Right ventricle myocardium superior (tissue), 1 donor: ENCODE data around the gene CBX4. TPM values are rescaled to one million over a fixed set of nuclear protein-coding genes. Genes with fewer than 3 reads are reported as not detected.

Experiments
- ATAC-seq: fragments of 200-7000 bp; cut with Tn5 transposase; one replicate; pipeline ENCODE4 v1.9.1; 2020; ENCODE audit warnings: mild to moderate bottlenecking; ENCODE audit not compliant: poor library complexity
- DNase-seq: peaks from one replicate; pipeline ENCODE4 v3.0.0-alpha.2; 2020
- intact Hi-C: fragments of 100-400 bp; cut with DNase I; formaldehyde crosslinking; loops from one replicate; pipeline ENCODE4 v1.11.2; 2022
- total RNA-seq: library from RNA; stranded (reverse); fragmentation: NEBNext Ultra II Directional; extraction: Animal tissue kit (Norgen Biotek cat#: 25700); gene quantifications from one replicate; pipeline ENCODE4 v1.2.1, GENCODE V29; 2021
- donor health status: DM: no; HTN: yes; CAD: no; lungs with severe emphysema.

CBX4 gene
- total RNA-seq, 1 donor from 2014 or later = 25.6 TPM

DNA sequence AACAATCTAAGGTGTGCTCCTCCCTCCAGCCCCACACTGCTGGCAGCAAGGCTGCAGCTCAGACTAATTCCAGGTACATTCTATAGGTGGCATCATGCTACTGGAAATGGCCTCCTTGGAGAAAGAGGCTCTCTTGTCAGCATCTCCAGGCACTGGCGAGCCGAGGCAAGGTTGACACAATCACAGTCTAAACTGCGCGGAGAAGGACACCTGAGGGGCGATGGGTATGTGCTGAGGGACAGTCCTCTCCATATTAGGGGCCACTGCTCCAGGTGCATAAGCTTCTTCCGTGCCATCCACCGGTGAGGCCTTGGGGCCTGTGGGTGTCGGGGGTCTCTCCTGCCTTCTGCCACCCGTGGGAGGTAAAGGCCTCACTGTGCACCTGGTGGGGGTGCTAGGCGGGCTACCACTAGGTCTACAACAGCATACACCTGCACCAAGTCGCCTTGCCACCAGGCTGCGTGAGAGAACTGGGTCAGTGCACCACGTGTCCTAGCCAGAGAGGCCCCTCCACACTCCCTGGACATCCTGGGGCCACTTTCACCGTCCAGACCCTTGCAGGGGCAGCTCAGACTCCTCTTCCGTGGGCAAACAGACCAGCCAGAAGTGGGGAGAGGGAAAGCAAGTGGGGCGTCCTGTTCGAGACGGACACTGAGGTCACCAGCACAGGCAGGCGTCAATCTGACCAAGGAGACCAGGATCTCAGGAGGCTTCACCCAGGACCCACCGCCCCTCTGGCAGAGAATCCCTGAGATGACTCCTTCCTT is 30.3 kb downstream of the CBX4 start:
- intact Hi-C loops = no loop called here
- no peak for DNase-seq
- peak; percentile 47 for ATAC-seq

DNA sequence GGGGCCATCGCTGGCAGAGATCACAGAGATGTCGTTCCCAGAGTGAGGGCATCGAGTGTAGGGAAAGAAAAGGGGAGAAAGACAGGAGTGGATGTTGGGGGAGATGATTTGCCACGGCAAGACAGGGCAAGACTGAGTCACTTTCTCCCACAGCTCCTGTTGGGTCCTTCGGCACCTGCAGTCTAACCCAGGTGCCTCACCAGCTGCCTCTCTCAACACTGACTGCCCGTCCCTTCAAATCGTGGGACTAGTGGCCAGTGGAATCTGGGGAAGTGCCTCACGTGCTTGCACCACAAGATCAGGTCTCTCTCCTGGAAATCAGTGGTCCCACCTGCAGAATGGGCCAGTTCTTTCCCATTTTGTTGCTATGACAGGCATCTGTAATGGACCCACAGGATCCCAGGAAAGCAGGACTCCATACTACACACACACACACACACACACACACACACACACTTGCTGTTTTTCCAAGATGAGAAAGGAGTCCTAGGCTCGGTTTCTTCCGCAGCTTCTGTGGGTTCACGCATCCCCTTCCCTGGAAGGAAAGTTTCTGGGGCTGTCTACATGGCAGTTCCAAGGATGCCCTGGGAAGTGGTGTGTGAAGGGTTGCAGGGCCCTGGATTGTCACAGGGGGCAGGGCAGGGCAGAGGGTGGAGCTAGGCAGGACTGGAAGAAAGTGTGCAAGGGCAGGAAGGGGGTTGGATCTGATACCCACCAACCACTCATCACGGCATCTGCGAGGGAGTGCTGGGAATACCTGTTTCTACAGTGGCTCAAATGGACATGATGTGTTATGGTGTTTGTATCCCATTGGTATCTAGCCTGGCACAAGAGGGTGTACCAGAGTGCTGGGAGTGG is 32.1 kb downstream of the CBX4 start:
- intact Hi-C loops = no loop called here
- DNase-seq = no peak
- no peak for ATAC-seq

DNA sequence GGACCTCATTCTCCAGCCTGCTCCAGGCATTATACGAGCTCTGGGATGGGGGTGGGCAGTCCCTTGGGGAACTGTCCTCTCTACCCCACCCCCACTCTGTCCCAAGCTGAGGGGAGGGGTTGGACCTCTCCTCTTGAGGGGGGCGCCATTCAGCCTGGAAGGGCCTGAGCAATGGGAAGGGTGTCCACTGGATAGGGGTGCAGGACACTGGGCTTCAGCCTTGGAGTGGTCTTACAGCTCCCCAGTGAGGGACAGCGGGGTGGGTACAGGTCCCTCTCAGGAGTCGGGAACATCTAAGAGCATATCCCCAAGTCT is 32.8 kb downstream of the CBX4 start:
- ATAC-seq = no peak
- intact Hi-C loops = no loop called here
- DNase-seq = no peak

DNA sequence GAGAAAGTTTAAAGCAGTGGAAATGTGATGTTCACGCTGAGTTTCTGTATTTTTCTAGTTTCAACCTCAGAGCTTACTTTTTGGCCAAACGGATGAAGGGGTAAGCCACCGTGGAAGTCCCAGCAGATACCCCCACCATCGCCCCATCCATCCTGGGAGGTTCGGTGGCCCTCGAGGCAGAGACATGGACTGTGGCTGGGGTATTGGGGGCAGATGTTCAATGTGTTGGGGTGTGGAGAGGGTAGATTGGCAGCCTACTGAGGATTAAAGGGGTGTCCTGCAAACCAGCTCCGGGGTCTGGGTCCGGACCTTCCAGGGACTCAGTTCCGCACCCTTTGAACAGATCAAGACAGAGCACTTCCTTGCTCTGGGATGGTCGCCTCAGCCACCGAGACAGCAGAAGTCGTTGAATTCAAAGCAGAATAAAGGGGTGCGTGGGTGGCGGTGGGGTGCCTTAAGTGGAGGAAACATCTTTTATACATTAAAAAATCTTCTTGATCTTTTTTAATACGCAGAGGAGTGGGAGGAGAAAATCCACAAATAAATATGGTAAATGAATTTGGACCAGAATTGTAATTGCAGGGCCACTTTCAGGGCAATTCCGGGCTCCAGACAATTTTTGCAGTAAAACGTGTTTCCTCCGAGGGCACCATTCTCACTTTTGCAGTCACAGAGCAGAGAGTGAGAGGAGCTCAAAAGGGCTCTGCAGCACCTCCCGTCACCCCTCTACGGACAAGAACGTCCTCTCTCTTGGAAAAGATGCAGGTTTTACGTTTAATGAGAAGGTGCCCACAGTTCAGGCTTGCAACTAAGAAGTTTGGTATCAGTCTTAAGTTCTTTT is 34.2 kb downstream of the CBX4 start:
- ATAC-seq = no peak
- intact Hi-C loops = no loop called here
- no peak for DNase-seq

DNA sequence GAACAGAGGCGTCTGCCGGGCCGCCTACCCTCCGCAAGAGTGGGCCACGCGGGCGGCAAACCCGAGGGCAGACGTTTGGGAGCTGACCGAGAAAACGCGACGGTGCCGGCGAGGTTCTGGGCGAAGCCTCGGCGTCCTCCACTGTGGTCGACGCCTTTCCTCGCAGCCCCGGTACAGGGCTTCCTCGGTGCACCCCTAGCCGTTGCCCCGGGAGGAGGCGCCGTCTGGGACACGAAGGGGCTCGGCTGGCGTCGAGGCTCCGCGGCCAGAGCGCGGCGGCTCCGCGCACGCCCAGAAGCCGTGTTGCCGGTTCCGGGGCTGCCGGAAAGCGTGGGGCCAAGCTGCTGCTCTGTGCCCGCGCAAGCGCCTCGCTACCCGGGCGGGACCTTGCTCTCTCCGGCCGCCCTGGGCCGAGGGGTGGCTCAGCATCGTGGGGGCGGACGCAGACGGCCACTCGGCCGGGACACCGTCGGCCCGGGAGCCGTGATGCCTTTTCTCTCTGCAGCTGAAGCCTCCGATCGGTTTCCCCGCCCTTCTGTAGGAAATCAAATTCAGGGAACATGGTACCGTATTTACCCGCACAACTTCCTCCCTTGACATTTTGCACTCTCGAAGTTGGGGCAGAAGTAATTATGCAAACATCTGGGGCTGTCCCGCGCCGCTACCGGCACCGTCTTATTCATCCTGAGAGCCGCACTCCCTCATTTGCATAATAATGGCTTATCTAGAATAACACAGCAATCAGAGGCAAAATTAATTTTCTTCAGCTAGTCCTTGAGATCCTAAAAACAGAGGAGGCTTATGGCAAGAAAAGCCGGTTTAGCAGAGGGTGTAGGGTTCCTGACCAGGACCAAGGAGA is 35.0 kb downstream of the CBX4 start:
- DNase-seq (no peak), ATAC-seq (no peak)
- intact Hi-C loops = no loop called here

DNA sequence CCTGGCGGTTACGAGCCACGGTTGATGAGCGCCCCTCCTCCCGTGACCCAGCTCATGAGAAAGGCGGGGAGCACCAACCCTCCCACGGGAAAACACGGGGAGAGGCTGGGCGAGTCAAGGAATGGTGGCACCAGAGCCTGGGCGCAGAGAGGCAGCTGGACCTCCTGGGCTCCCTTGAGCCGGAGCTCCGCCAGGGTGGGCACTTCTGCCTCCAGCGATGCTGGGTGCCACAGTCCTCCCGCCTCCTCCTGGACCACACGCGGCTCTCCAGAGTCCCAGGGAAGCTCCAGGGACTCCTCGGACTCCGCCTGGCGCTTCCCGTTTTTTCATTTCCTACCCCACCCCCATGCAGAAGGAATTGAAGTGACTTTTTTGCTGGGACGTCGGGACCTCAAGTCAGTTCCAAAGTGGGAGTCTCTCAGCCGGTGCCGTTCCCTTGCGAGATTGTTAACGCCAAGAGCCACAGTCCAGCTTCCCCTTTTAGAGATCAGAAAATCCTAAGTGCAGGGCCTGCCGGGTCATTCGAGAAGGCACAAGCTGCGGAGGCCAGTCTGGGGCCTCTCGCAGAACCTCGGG is 35.7 kb downstream of the CBX4 start:
- intact Hi-C loops = no loop called here
- DNase-seq = no peak

DNA sequence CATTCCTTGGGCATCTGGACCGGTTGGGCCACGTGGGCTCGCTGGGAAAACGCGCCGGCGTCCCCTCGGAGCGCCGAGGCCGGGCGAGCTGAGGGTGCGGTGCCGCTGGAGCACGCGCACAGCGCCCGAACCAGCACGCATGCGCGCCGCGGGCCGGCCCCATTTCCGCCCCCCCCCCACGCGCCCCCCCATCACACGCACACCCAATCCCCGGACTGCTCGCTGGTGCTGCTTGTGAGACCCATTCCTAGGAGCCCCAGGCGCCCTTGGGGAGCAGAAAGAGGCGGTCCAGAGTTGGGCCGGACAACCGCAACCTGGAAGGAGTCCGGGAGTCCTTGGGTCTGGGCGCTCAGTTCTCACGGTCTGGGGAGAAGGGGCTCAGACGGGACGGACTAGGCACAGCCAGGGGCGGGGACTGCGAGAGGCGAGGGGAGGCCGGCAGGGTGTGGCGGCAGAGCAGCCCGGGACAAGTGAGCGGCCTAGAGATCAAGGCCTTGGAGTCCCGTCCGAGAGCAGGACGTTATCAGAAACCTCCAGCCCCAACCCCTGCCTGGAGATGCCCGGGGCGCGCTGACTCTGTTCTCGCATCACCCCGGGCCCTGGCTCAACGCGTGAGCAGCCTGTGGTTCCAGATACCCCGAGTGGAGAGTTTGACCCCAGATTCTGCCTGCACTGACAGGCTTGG is 36.4 kb downstream of the CBX4 start:
- no peak for ATAC-seq
- intact Hi-C loops = no loop called here
- DNase-seq = no peak

More for the DNA sequence above, 35.7 kb downstream of the CBX4 start:
- ATAC-seq = no peak

DNA sequence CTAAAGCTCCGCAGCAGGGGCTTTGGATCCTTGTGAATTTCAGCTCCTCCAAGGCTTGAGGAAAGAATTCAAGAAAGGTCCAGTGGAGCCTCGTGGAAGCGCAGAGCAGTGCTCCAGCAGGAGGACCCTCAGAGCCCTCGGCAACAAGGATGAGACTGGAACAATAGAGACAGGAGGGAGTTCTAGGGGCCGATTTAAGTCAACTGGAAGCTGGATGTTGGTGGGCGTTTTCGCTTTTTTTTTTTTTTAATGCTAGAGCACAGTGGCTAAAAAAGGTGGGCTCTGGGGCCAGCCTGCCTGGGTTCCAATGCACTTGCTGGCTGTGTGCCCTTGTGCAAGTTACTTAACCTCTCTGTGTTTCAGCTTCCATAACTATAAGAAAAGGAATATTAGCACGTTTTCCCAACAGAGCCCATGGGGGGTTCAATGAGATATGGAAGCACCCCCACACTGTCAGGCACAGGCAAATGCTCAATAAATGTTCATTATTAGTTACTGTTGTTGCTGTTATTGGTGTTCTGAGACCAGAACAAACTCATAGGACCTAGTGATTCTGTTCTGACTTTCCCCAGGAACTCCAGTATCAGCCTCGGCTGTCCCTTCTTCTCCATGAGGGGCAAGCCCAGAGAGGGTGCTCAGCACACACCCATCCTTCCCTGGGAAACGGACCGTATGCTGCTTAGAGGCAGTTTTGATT is 37.1 kb downstream of the CBX4 start:
- DNase-seq (no peak), ATAC-seq (no peak)
- intact Hi-C loops = no loop called here

DNA sequence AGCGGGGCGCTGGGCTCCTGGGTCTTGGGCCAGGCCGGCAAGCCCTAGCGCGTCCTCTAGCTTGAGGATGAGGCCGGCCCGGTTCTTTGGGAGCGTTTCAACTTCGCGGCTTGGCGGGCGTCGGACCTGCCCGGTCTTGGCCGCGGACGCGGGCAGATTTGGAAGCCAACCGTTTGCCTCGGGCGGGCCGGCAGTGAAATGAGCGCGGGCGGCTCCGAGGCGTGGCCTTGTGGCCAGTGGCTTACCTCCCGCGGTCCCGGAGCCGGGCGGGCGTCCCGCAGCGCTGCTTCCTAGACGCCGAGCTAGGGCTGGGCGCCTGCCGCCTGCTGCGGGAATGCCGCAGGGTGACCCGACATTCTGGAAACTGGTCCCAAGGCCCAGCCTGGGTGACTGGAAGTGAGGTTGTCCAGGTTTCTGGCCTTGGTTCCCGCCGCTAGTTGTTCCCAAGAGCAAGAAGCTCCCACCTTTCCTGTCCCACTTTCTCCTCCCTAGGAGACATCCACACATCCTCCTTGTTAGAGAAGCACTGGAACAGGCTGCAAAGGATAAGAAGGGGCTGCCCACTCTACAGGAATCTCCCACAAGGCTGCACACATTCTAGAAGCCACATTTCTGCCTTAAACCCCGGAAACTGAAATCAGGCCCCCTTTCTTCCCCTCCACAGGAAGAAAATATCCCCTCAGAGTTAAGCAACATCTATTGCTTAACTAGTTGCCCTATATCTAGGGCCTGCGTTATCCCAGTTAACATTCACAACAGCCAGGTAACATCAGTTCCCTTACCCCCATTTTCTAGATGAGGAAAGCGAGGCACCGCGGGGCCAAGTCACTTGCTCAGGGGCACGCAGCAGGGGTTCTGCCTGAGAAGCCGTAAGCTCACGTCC is 37.8 kb downstream of the CBX4 start:
- DNase-seq = no peak
- intact Hi-C loops = no loop called here
- no peak for ATAC-seq

DNA sequence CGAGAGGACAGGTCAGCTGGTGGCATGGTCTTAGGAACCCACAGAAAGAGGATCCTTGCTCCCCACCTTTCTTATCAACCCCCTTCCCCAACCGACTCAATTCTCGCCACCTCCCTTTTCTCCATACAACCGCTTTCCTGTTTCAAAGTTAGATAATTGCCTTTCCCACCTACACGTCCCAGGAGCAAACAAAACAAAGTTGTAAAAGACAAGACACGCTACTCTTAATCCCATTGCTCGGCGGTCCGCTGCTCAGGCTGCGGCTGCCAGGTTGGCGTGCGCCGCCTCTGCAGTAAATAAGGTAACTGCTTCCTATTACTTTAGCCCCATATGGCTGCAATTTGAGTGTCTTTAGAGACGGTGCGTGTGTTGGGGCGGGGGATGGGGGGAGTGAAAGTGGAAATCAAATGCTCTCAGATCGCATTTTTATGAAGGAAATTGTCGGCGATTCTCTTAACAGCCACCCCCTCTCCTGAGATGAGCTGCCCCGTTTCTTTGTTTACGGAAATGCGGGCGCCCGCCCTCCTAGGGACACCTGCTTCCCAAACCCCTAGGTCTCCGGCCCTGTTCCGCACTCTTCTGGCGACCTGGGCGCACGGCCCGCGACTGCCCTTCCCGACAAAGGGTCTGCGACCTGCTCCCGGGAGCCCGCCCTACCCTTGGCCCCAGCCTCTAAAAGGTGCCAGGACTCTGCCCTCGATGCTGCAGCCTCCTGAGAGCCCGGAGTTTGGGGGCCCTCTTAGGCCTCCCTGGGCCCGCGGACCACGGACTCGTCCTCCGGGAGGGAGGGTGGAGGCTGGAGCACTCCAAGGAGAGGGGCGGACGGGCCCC is 38.7 kb downstream of the CBX4 start:
- intact Hi-C loops = no loop called here

DNA sequence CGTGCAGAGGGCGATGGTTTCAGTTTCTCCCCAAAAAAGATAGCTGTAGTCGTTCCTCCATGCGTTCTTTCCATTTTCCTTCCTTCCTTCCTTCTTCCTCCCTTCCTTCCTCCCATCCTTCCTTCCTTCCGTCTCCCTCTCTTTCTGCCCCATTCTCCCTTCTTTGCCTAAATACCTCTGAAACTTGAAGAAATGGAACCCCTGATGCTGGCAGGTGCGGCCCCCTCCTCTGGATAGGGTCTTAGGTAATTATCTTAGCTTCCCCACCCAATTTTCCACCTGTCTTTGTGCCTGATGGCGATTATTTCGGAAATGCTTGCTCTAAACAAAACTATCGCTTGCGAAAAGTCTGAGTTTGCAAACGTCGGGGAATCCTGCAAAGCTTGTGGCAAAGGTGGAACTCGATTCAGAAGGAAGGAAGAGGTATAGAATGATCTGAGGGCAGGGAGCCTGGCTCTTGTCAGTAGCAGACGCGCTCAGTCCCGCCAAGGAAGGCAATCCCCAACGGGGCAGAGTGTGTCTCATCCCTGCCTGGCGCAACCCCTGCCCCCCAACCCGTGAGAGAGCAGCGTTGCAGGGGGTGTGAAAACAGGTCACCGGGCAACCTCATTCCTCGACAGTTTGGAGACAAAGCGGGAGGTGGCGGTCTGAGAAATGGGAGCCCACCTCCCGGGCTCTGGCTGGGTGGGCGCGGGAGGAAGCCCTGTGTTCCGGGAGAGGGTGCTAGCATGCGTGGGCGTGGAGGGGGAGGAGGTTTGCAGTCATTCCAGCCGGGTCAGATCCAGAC is 39.5 kb downstream of the CBX4 start:
- DNase-seq (peak; percentile 39), ATAC-seq (no peak)
- intact Hi-C loops = loop anchor here (5.0 kb wide), 1 partner anchor 43 kb away; no protein-coding TSS in a partner anchor

More for the DNA sequence above, 38.7 kb downstream of the CBX4 start:
- ATAC-seq = no peak
- DNase-seq = no peak

DNA sequence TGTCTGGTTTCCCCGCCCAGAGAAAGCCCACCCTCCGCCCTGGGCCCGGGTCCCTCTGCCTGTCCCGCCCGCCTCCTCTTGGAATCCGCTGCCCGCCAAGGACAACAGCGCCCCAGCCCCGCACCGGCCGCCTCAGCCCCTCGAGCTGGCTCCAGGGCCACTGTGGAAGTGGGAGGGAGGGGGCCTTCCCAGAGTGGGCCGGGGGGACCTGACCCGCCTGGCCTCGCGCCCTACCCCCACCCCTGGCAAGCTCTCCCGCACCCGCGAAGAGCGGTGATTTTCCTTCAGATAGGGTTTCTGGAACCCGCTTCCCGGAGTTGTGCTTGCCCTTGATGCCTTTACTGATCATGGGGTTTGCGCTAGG is 40.1 kb downstream of the CBX4 start:
- ATAC-seq (no peak), DNase-seq (no peak)
- intact Hi-C loops = loop anchor here (5.0 kb wide), 1 partner anchor 43 kb away; no protein-coding TSS in a partner anchor

DNA sequence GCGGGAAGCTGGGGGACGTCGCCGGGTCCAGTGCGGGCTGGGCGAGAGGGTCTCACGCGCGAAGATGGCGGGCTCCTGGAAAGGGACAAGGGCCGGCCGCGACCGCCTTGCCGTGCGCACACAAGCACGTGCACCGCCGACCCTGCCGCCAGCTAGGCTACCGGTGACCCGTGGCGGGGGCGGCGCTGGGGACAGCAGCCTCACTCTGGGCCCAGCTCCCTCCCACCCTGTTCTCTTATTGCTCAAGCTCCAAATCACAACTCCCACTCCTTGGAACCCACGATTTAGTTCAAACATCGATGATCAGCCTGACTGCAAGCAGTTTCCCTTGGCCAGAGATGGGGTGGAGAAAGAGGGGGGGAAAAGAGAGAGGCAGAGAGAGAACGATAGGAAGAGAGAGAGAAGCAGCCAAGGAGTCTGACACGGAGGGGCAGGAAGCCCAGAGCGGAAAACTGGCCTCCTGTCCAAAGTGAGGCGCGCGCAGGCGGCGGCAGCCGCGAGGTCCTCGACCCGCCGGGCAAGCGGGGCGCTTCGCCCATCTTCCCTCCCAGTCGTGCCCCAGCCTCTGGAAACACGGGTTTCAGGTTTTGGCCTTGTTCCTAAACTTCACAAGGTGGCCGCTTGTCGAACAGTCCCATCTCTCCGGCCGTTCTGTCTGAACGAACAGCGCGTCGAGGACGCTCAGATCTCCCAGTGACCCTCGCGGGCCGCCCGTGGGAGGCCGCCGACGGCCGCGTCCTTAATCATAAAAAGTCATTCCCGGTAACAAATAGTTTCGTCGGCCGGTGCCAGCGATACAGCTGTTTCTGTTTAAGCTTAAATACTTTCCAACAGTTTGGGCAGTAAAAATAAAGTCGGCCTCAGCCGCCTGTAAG is 40.7 kb downstream of the CBX4 start:
- ATAC-seq = no peak
- peak; percentile 44 for DNase-seq
- intact Hi-C loops = loop anchor here (5.0 kb wide), 1 partner anchor 44 kb away; no protein-coding TSS in a partner anchor
